K562 (cell line): Measurements from ENCODE around the gene IL1R1. TPM values are rescaled to one million over a fixed set of nuclear protein-coding genes. Genes with fewer than 3 reads are reported as not detected.

ENCODE experiments used
- ATAC-seq: fragments of 200-7000 bp; cut with Tn5 transposase; 3 replicates; pipeline ENCODE4 v1.9.1; 2020; ENCODE audit warnings: moderate library complexity
- BruUV-seq: library from RNA; stranded (reverse); fragments of 400-500 nt; replicated peaks from 2 replicates; lab custom pipeline; 2021; lab: Mats Ljungman, UMichigan
- CTCF ChIA-PET: fragments of 300-600 bp; formaldehyde crosslinking; extraction: SDS; loops from one replicate; lab custom pipeline; 2021; ENCODE audit warnings: low intra/inter-chr PET ratio; lab: Yijun Ruan, JAX
- POLR2A ChIA-PET: fragments of 300-600, 350-650 bp; sonication (Branson Sonifier 250); formaldehyde crosslinking; extraction: SDS; loops from one replicate; lab custom pipeline; 2021; ENCODE audit warnings: antibody characterized with exemption, inconsistent platforms; lab: Yijun Ruan, JAX
- DNase-seq, 4 experiments: peaks; one replicate each; pipeline versions ENCODE4 v3.0.0 to v3.0.0-alpha.2; 2011 to 2018; ENCODE audit warnings: low spot score in 3 of 4, mixed read lengths in 3 of 4; ENCODE audit errors: extremely low read depth in 1 of 4
- FAIRE-seq: peaks from 2 replicates; lab custom pipeline; 2011; peaks lifted over from hg19 to GRCh38; lab: Jason Lieb, UNC
- H2AFZ ChIP-seq: 2 replicates; pipeline ENCODE4 v1.6.0; 2011; ENCODE audit warnings: low read depth, low read length, control low read depth, inconsistent platforms
- H3K27ac ChIP-seq: fragments of 200-600 bp; 3 replicates; pipeline ENCODE4 v1.8.0; 2011; ENCODE audit warnings: low read depth, mild to moderate bottlenecking, control low read depth, inconsistent platforms, low read length, moderate library complexity, mixed read lengths; ENCODE audit errors: extremely low read depth
- H3K27me3 ChIP-seq, 2 experiments: fragments of 300-600 bp in 1 of 2; 2 replicates in 1 of 2; 3 replicates in 1 of 2; pipeline versions ENCODE4 v1.6.0 to v1.8.0; 2011; ENCODE audit warnings: inconsistent platforms in 2 of 2, low read length in 2 of 2, mild to moderate bottlenecking in 1 of 2, mixed read lengths in 1 of 2, moderate library complexity in 1 of 2; ENCODE audit not compliant: control insufficient read depth in 2 of 2, insufficient read depth in 2 of 2
- H3K36me3 ChIP-seq: fragments of 300-600 bp; 3 replicates; pipeline ENCODE4 v1.8.0; 2011; ENCODE audit warnings: mild to moderate bottlenecking, low read length, inconsistent platforms; ENCODE audit not compliant: control insufficient read depth, insufficient read depth
- H3K4me1 ChIP-seq, 2 experiments: fragments of 200-600 bp in 1 of 2; replicated peaks in 1 of 2; 2 replicates in 1 of 2; 3 replicates in 1 of 2; pipeline versions ENCODE4 v1.5.1 to v1.8.0; 2011; ENCODE audit warnings: inconsistent platforms in 2 of 2, low read length in 2 of 2, mild to moderate bottlenecking in 1 of 2, mixed read lengths in 1 of 2, moderate library complexity in 1 of 2; ENCODE audit not compliant: control insufficient read depth in 2 of 2, insufficient read depth in 2 of 2
- H3K4me2 ChIP-seq: 2 replicates; pipeline ENCODE4 v1.6.1; 2011; ENCODE audit warnings: low read length, control low read depth, inconsistent platforms, mixed read lengths; ENCODE audit not compliant: insufficient read depth
- H3K4me3 ChIP-seq: fragments of 200-600 bp; sonication (generic), shearing (Covaris generic); 2 replicates; pipeline ENCODE4 v1.5.1; 2016; ENCODE audit warnings: control low read depth, inconsistent platforms
- H3K79me2 ChIP-seq: fragments of 200-600 bp; 3 replicates; pipeline ENCODE4 v1.8.0; 2011; ENCODE audit warnings: low read length, inconsistent platforms; ENCODE audit not compliant: control insufficient read depth, insufficient read depth
- H3K9ac ChIP-seq, 2 experiments: 2 replicates each; pipeline versions ENCODE4 v1.6.0 to v1.6.1; 2011; ENCODE audit warnings: low read depth in 2 of 2, low read length in 2 of 2, control low read depth in 1 of 2, inconsistent platforms in 1 of 2, mild to moderate bottlenecking in 1 of 2, mixed read lengths in 1 of 2; ENCODE audit not compliant: insufficient read depth in 1 of 2
- H3K9me1 ChIP-seq: one replicate; pipeline ENCODE4 v1.6.0; 2011; ENCODE audit warnings: inconsistent platforms, mild to moderate bottlenecking, low read length, moderate library complexity; ENCODE audit not compliant: control insufficient read depth, insufficient read depth
- H3K9me3 ChIP-seq: replicated peaks from 2 replicates; pipeline ENCODE4 v1.5.1; 2011; ENCODE audit warnings: low read depth, low read length, inconsistent platforms; ENCODE audit not compliant: control insufficient read depth, insufficient read depth
- H4K20me1 ChIP-seq: replicated peaks from 2 replicates; pipeline ENCODE4 v1.6.1; 2011; ENCODE audit warnings: low read length, inconsistent platforms, mixed read lengths; ENCODE audit not compliant: control insufficient read depth, insufficient read depth
- ATF3 ChIP-seq, 2 experiments: fragments of 450-650 bp in 1 of 2; sonication (generic) in 1 of 2; formaldehyde crosslinking in 1 of 2; IDR thresholded peaks in 1 of 2; conservative IDR thresholded peaks in 1 of 2; 2 replicates each; pipeline versions ENCODE4 v1.6.1 to v1.8.1; 2016 to 2023; ENCODE audit warnings: mild to moderate bottlenecking in 2 of 2, moderate library complexity in 2 of 2, inconsistent platforms in 1 of 2, missing genetic modification reagents in 1 of 2
- ETV5 ChIP-seq: sonication (generic); formaldehyde crosslinking; IDR thresholded peaks from 2 replicates; pipeline ENCODE4 v1.4.0; 2020; ENCODE audit warnings: low read depth, mild to moderate bottlenecking, missing genetic modification reagents
- ILF3 ChIP-seq: fragments of 450-650 bp; IDR thresholded peaks from 2 replicates; pipeline ENCODE4 v1.6.1; 2018; ENCODE audit warnings: antibody characterized with exemption, mild to moderate bottlenecking, moderate library complexity, borderline replicate concordance
- NFIC ChIP-seq: fragments of 450-650 bp; IDR thresholded peaks from 2 replicates; pipeline ENCODE4 v1.6.1; 2017; ENCODE audit warnings: mild to moderate bottlenecking, inconsistent platforms
- ZC3H8 ChIP-seq: fragments of 450-650 bp; IDR thresholded peaks from 2 replicates; pipeline ENCODE4 v1.6.1; 2017
- ZNF354B ChIP-seq: fragments of 250-450 bp; sonication (Bioruptor Pico); IDR thresholded peaks from 2 replicates; pipeline ENCODE4 v1.4.0; 2020
- WGBS: fragments of 100-300 bp; shearing (Covaris generic); methylation state at CpG from one replicate; pipeline ENCODE4 v1.1.6; 2016; ENCODE audit warnings: low coverage, mixed read lengths; ENCODE audit not compliant: insufficient coverage; ENCODE audit errors: missing lambda C conversion rate; 5-methylcytosine and 5-hydroxymethylcytosine counted together
- in situ Hi-C: fragments of 300-500 bp; cut with MboI; formaldehyde crosslinking; loops from 4 replicates; pipeline ENCODE4 v1.15.0; 2018; ENCODE audit warnings: inconsistent platforms, mixed read lengths
- intact Hi-C: fragments of 100-400 bp; cut with micrococcal nuclease; formaldehyde crosslinking; loops from 2 replicates; pipeline ENCODE4 v1.14.2; 2022
- polyA plus RNA-seq, 8 experiments: library from polyadenylated mRNA; depleted of rRNA in 4 of 8; stranded (reverse) in 5 of 8; unstranded in 3 of 8; fragments of >200 nt; fragmentation: Nextera tagmentation in 2 of 8; fragmentation: Illumina TruSeq in 1 of 8; extraction: Ambion mirVana in 2 of 8; extraction: Trizol in 1 of 8; gene quantifications; 2 replicates each; pipeline versions ENCODE4 v1.2.1 to v1.2.3, GENCODE V29; 2011 to 2014; ENCODE audit warnings: inconsistent platforms in 1 of 8, missing spikeins in 1 of 8
- total RNA-seq, 7 experiments: library from RNA; depleted of rRNA in 6 of 7; stranded (reverse); fragments of >200 nt in 6 of 7; fragmentation: Illumina TruSeq in 2 of 7; extraction: Trizol in 2 of 7; gene quantifications; 2 replicates each; pipeline versions ENCODE4 v1.2.1 to v1.2.3, GENCODE V29; 2011 to 2021; ENCODE audit warnings: low replicate concordance in 1 of 7
- TF ChIP-seq, protein P1 (sequence below): fragments of 250-450 bp; sonication (Bioruptor Pico); IDR thresholded peaks from 2 replicates; pipeline ENCODE4 v1.8.0; 2021; ENCODE audit warnings: moderate library complexity, mild to moderate bottlenecking, inconsistent platforms

Gene IL1R1
- total and polyA plus RNA-seq, 9 of the 15 experiments (the other 6 are each of a cell fraction or from before 2014, with no cell fraction given), result 0.81 to 3.9 (median 1.6) TPM

- H3K9me3 ChIP-seq, result peaks cover 7% of the 10 kb centered on the region
- BruUV-seq, result no TSS peak
- H3K27ac ChIP-seq, result no peak overlapping the region
- WGBS, result 42% methylated on average over 4 of the region's 4 CpGs
- H3K27me3 ChIP-seq, result no peaks in the 10 kb centered on the region
- no peaks in the 10 kb centered on the region for H3K9me1 ChIP-seq
- in situ Hi-C loops (no loop called here), intact Hi-C loops (no loop called here)
- ChIA-PET CTCF (no interaction called here), POLR2A (interaction anchor here (1.2 kb wide), 1 partner anchor 89 kb away, joined by 3 read pairs; no protein-coding TSS in a partner anchor)
- no peak overlapping the region for H2AFZ ChIP-seq
- H3K4me2 ChIP-seq, result peak overlapping the region; percentile 82; the same call in 1 of the 2 replicates
- H3K79me2 ChIP-seq, result no peaks in the 10 kb centered on the region
- ATAC-seq (no peak), DNase-seq (no peak), FAIRE-seq (no peak)
- no peaks in the 10 kb centered on the region; the same call in 2 of the 3 replicates for H3K36me3 ChIP-seq
- no peak overlapping the region for H3K9ac ChIP-seq
- no peaks in the 10 kb centered on the region for H4K20me1 ChIP-seq
- TF ChIP-seq ILF3, result no peak
- peak; percentile 83 for TF ChIP-seq NFIC
- no peak overlapping the region for H3K4me3 ChIP-seq
- H3K4me1 ChIP-seq, result peaks cover 9 to 16% of the 10 kb centered on the region in 2 experiments; a peak in 3 of 5 replicates
These were observed 1.6 kb downstream of the IL1R1 start for GRCh38 chr2:102144128-102144527.

GRCh38 chr2:102145107-102145506 lies 2.6 kb downstream of the IL1R1 start:
- no peak for DNase-seq
- Histone ChIP-seq H3K9me3 (peaks cover 7% of the 10 kb centered on the region), H3K4me1 (peaks cover 9 to 16% of the 10 kb centered on the region in 2 experiments; a peak in 3 of 5 replicates), H3K4me2 (no peak overlapping the region), H3K9ac (no peak overlapping the region), H3K27me3 (no peaks in the 10 kb centered on the region), H3K79me2 (no peaks in the 10 kb centered on the region), H2AFZ (no peak overlapping the region), H3K9me1 (no peaks in the 10 kb centered on the region), H4K20me1 (no peaks in the 10 kb centered on the region), H3K27ac (no peak overlapping the region), H3K4me3 (no peak overlapping the region), H3K36me3 (no peaks in the 10 kb centered on the region; the same call in 2 of the 3 replicates)
- intact Hi-C loops (no loop called here), in situ Hi-C loops (no loop called here)
- BruUV-seq, result no TSS peak
- no peak for FAIRE-seq
- no peak for ATAC-seq
- 54% methylated on average over 4 of the region's 4 CpGs for WGBS
- CTCF ChIA-PET, result no interaction called here
- POLR2A ChIA-PET, result no interaction called here
- TF ChIP-seq ZC3H8, result no peak
- TF ChIP-seq ETV5, result no peak
- TF ChIP-seq, protein P1, sequence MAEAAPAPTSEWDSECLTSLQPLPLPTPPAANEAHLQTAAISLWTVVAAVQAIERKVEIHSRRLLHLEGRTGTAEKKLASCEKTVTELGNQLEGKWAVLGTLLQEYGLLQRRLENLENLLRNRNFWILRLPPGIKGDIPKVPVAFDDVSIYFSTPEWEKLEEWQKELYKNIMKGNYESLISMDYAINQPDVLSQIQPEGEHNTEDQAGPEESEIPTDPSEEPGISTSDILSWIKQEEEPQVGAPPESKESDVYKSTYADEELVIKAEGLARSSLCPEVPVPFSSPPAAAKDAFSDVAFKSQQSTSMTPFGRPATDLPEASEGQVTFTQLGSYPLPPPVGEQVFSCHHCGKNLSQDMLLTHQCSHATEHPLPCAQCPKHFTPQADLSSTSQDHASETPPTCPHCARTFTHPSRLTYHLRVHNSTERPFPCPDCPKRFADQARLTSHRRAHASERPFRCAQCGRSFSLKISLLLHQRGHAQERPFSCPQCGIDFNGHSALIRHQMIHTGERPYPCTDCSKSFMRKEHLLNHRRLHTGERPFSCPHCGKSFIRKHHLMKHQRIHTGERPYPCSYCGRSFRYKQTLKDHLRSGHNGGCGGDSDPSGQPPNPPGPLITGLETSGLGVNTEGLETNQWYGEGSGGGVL (CRISPR knock-in tag), result no peak
- TF ChIP-seq ZNF354B, result no peak
- TF ChIP-seq ATF3 (IDR thresholded peaks at IDR 0.05), result no peak
- no peak for TF ChIP-seq ATF3 (CRISPR knock-in tag; conservative IDR thresholded peaks at IDR 0.05)
